Measurements from ENCODE around the gene GALK2. TPM values are rescaled to one million over a fixed set of nuclear protein-coding genes. Genes with fewer than 3 reads are reported as not detected.
"Not testable (repeated sequence)": the region's sequence is repeated elsewhere in the genome, so short reads cannot be mapped to it uniquely, and the experiment has no call there.

GALK2 gene
- total RNA-seq, 2 experiments from 2014 or later = 25.4 to 26.1 TPM

DNA sequence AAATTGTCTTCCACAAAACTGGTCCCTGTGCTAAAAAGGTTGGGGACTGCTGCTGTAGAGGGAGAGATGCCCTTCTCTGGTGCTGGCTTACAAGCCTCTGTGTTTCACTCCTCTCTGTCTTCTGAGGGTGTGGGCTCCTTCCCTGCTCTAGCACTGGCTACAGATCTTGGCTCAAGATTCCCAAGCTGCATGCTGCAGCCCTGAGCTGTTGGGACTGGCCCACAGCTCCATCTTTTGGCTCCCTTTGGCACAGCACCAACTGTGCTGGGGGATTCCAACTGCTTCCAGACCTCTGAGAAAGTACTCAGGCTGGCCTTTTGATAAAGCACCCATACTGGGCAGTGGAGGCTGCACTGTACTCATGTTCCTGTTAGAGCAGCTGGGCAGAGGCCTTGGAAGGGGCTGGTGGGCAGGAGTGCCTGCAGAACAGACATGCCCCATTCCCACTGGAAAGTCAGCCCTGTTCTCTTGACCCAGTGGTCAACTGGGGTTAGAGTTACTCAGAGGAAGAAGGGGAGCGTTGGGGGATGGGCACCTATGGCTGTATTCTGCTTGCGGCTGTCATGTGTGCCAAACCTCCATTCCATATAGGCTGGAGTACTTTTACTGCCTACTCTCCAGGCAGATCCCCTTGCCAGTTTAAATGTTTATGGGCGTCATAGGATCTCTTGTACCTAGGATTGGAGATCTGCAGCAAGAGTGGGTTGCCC lies 55.7 kb downstream of the GALK2 start:
- Mint-ChIP-seq H3K9me3 (peaks cover 19% of the 10 kb centered on the region), H3K36me3 (peaks cover 69% of the 10 kb centered on the region), H3K4me3 (no peak overlapping the region), H3K27me3 (no peaks in the 10 kb centered on the region), H3K27ac (no peak overlapping the region), H3K4me1 (peaks cover 17% of the 10 kb centered on the region)
- DNase-seq = no peak

DNA sequence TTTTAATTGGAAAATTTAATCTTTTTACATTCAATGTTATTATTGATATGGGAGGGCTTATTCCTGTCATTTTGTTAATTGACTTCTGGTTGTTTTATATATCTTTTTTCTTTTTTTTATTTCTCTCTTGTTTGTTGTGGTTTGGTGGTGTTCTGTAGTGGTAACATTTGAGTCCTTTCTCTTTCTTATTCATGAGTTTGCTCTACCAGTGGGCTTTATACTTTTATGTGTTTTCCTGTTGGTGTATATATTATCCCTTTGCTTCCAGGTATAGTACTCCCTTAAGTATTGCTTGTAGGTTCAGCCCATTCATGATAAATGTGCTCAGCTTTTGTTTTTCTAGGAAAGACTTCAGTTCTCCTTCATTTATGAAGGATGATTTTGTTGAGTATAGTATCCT lies 57.6 kb downstream of the GALK2 start:
- peaks cover 70% of the 10 kb centered on the region for H3K36me3 Mint-ChIP-seq
- H3K27ac Mint-ChIP-seq = peak overlapping the region; percentile 59
- peaks cover 13% of the 10 kb centered on the region for H3K9me3 Mint-ChIP-seq
- no peak for DNase-seq
- H3K27me3 Mint-ChIP-seq = no peaks in the 10 kb centered on the region
- peaks cover 17% of the 10 kb centered on the region for H3K4me1 Mint-ChIP-seq
- H3K4me3 Mint-ChIP-seq = no peak overlapping the region

DNA sequence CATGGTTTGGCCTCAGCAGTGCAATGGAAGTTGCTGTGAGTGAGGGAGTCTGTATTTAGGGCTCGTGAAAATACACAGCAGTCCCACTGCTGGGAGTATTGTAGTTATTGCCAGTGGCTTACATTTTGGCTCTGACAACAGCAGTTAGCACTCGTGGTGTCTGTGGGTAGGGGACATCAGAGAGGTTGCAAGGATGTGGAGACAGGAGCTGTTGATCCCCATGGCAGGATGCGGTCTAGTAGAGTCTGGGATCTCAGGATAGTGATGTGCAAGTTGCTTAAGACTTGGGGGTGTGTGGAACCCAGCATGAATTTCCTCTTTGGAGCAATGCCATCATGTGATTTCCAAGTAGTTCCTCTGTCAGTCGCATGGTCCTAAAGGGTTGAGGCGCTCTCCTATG lies 59.9 kb downstream of the GALK2 start:
- Mint-ChIP-seq H3K27ac (no peak overlapping the region), H3K27me3 (no peaks in the 10 kb centered on the region), H3K4me3 (no peak overlapping the region), H3K4me1 (peaks cover 20% of the 10 kb centered on the region), H3K9me3 (peaks cover 11% of the 10 kb centered on the region), H3K36me3 (peaks cover 75% of the 10 kb centered on the region)
- DNase-seq = no peak

DNA sequence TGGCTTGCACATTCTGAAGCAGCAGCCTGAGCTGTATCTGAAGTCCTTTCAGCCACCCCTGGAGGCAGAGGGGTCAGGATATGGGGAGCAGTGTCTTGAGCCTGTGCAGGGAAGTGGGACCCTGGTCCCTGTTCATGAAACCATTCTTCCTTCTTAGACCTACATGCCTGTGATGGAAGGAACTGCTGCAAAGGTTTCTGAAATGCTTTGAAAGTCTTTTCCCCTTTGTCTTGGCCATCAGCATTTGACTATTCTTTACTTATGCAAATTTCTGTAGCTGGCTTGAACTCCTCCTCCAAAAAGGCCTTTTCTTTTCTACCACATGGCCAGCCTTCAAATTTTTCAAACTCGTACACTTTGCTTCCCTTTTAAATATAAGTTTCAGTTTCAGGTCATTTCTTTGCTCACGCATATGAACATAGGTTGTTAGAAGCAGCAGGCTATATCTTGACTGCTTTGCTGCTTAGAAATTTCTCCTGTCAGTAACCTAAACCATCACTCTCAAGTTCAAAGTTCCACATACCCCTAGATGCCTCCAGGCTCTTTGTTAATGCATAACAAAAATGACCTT lies 62.3 kb downstream of the GALK2 start:
- Mint-ChIP-seq H3K9me3 (peaks cover 8% of the 10 kb centered on the region), H3K4me3 (no peak overlapping the region), H3K36me3 (peaks cover 58% of the 10 kb centered on the region), H3K27me3 (no peaks in the 10 kb centered on the region), H3K4me1 (peaks cover 25% of the 10 kb centered on the region), H3K27ac (no peak overlapping the region)
- DNase-seq = no peak

DNA sequence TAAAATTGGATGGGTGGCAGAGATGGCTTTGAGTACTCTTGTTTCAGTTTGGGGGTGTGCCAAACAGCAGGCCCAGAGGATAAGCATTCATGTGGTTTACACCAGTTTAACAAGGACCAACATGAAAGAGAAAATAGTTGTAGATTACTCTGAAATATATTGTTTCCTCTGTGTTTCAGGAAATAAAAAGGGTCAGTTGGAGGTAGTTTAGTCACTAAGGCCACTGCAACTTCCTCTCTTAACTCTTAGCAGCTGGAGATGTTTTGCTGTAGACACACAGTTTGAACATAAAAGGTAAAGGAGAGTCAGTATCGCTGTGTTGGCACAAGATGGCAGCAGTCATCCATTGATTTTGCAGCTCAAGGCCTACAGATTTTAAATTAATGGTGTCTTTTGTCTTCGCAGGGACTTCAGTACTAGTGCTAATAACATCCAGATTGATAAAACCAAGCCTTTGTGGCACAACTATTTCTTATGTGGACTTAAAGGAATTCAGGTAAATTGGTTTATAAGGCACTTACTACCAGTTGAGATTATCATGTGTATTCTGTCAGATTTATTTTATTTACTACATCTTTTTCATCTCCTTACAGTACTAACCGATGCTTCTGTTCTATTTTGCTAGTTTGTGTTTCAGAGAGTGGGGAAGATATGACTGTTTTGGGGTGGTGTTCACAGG lies 65.5 kb downstream of the GALK2 start:
- DNase-seq = peak; percentile 31
- Mint-ChIP-seq H3K4me3 (no peak overlapping the region), H3K27ac (no peak overlapping the region), H3K27me3 (no peaks in the 10 kb centered on the region), H3K36me3 (peaks cover 36% of the 10 kb centered on the region), H3K4me1 (peaks cover 13% of the 10 kb centered on the region), H3K9me3 (no peaks in the 10 kb centered on the region)

DNA sequence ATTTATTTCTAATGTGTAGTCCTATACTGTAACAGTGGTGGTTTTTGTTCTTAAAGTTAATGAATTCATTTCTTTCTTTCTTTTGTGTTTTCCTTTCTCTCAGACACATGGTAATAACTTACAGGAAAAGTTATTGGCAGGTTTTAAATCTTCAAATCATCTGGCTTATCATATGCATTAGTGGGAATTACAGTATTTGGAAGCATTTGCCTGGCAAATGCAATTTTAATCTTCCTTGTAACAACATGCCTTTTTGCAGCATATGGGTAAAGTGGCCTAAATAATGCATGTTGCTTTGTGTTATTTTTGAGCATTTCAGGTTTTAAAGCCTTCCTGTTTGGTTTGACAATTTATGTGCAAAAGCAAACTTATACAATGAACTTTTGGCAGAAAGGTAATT lies 66.8 kb downstream of the GALK2 start:
- Mint-ChIP-seq H3K36me3 (peaks cover 28% of the 10 kb centered on the region), H3K4me3 (no peak overlapping the region), H3K4me1 (peaks cover 13% of the 10 kb centered on the region), H3K9me3 (no peaks in the 10 kb centered on the region), H3K27me3 (no peaks in the 10 kb centered on the region), H3K27ac (no peak overlapping the region)
- no peak for DNase-seq

DNA sequence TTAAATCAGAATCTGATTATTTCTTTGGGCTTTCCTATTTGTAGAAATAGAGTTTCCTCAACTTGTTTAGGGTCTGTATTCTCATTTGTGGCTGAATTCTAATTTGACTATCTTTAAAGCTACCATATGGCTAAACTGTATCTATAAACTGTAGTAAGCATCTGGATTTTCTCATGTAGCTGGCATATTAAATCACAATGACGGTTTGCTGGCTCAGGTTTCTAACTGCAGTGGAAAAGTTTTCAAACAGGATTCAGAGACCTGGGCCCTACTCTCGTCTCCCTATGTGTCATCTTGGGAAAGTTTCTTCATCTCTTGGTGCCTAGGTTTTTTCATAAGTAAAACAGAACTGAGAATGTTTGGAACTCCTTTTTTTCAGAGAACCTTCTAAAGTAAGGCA lies 68.3 kb downstream of the GALK2 start:
- Mint-ChIP-seq H3K9me3 (no peaks in the 10 kb centered on the region), H3K4me1 (peaks cover 13% of the 10 kb centered on the region), H3K27ac (no peak overlapping the region), H3K36me3 (peaks cover 22% of the 10 kb centered on the region), H3K27me3 (no peaks in the 10 kb centered on the region), H3K4me3 (no peak overlapping the region)
- no peak for DNase-seq

DNA sequence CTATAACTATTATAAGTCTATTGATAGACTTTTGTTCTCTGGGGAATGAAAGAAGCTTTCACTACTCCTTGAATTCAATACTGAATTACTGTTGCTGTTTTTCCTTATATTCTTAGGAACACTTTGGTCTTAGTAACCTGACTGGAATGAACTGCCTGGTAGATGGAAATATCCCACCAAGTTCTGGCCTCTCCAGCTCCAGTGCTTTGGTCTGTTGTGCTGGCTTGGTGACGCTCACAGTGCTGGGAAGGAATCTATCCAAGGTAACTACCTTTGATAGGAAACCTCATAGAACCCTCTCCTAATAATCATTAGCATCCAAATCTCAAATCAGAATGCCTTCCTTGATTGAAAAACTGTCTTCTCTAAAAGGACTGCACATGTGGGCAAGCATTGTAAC lies 69.1 kb downstream of the GALK2 start:
- no peak for DNase-seq
- Mint-ChIP-seq H3K27ac (no peak overlapping the region), H3K4me1 (peaks cover 11% of the 10 kb centered on the region), H3K4me3 (no peak overlapping the region), H3K27me3 (no peaks in the 10 kb centered on the region), H3K36me3 (peaks cover 21% of the 10 kb centered on the region), H3K9me3 (no peaks in the 10 kb centered on the region)

DNA sequence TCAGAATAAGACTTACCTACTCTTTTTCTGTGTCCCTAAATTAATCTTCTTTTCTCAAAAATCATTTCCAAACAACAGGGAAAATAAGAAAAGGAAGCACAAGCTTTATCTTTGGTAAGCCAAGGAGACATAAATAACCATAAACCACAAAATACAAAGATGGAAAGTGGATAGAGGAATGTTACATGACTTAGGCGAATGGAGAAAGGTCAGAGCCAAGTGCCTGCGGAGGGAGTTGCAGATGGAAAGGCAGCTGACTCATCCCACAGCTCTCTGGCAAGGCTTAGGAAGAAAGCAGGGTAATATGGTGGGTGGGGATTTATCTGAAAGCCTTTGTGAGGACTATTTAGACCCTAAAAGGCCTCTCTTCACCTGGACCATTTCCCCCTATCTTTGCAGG lies 72.8 kb downstream of the GALK2 start:
- Mint-ChIP-seq H3K36me3 (peaks cover 48% of the 10 kb centered on the region), H3K4me1 (no peaks in the 10 kb centered on the region), H3K9me3 (peaks cover 2% of the 10 kb centered on the region), H3K27me3 (no peaks in the 10 kb centered on the region), H3K27ac (no peak overlapping the region), H3K4me3 (no peak overlapping the region)
- no peak for DNase-seq

DNA sequence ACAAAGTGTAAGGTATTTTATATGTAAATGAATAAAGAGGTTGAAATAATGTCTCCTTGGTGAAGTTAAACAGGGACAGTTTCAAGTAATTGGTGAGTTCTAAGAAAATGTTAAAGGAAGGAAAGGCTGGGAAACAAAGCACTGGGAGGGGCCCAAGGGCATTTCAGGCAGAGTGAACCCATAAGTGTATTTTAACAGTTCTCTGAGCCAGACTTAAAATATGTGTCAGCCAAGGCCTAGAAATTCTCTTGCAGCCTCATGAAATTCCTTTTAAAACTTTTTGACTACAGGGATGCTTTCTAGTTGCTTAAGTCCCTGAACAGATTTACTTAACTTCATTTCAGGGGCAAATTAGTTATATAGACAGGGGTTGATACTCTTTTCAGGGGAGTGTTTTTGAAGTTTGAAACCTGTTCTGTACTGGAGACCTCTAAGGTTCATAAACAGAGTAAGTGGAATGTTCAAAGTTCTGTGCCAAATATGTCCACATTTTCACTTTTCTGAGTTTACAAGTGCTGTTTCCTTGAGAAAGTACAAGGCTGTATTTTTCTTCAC lies 77.6 kb downstream of the GALK2 start:
- DNase-seq = no peak
- H3K9me3 Mint-ChIP-seq = peaks cover 18% of the 10 kb centered on the region
- H3K27ac Mint-ChIP-seq = no peak overlapping the region
- H3K36me3 Mint-ChIP-seq = peaks cover 81% of the 10 kb centered on the region
- no peaks in the 10 kb centered on the region for H3K27me3 Mint-ChIP-seq
- peaks cover 3% of the 10 kb centered on the region for H3K4me1 Mint-ChIP-seq
- H3K4me3 Mint-ChIP-seq = no peak overlapping the region

DNA sequence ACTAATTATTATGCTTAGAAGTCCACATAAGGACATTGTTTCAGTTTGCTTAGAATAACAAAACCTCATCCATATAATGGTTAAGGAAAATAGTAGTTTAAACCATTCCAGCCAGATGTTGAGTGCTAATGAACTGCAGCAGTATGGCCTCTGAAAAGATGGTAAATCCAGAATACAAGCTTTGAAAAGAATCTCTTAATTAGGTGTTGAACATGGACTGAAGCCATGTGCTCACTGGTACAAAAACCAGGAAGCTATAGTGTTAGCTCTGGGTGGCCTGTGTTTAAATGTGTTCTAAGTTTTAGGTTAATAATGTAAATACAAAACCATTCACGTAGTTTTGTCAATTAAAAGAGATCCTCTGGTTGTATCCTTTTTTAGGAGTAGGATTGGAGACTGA lies 78.2 kb downstream of the GALK2 start:
- H3K4me1 Mint-ChIP-seq = peaks cover 7% of the 10 kb centered on the region

DNA sequence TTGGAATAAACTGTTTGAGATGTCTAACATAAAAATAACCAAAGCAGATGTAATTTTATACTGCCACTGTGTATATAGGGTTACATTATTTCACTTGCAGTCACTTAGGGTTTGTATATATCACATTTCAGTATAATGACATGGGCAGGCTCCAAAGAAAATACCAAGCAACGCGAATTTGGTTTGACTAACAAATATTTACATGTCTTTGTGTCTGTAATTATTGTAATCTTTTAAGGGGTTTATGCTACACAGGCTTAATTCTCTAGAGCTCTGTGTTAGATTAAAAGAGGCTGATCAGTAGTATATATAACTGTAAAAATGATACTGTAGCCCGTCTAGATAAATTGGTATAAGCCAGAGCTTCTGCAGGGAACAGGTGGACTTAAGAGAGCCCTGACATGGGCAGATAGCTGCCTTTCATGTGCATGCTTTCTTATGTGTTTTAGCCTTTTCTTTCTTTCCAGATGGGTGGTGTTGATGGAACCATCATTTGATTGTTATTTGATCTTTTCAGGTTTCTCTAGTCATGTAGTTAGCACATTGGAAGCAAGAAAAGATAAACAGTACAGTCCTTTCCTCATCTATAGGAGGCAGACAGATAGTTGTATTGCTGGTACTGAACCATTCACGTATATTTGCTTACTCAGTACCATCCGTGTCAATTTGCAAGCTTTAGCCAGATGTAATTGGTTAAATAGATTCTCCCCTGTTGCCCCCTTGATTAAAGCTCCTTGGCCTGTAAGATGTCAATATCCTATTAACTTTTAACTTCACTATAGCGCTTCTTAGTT lies 86.1 kb downstream of the GALK2 start:
- Mint-ChIP-seq H3K27ac (no peak overlapping the region), H3K4me3 (no peak overlapping the region), H3K4me1 (peaks cover 4% of the 10 kb centered on the region), H3K36me3 (peaks cover 40% of the 10 kb centered on the region), H3K27me3 (no peaks in the 10 kb centered on the region), H3K9me3 (peaks cover 7% of the 10 kb centered on the region)
- DNase-seq = no peak

More for the DNA sequence above, 78.2 kb downstream of the GALK2 start:
- H3K4me3 Mint-ChIP-seq = no peak overlapping the region
- peaks cover 75% of the 10 kb centered on the region for H3K36me3 Mint-ChIP-seq
- no peak for DNase-seq
- peaks cover 18% of the 10 kb centered on the region for H3K9me3 Mint-ChIP-seq
- no peak overlapping the region for H3K27ac Mint-ChIP-seq
- no peaks in the 10 kb centered on the region for H3K27me3 Mint-ChIP-seq

DNA sequence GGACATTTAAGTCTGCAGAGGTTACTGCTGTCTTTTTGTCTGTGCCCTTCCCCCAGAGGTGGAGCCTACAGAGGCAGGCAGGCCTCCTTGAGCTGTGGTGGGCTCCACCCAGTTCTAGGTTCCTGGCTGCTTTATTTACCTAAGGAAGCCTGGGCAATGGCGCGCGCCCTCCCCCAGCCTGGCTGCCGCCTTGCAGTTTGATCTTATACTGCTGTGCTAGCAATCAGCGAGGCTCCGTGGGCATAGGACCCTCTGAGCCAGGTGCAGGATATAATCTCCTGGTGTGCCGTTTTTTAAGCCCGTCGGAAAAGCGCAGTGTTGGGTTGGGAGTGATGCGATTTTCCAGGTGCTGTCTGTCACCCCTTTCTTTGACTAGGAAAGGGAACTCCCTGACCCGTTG lies 95.1 kb downstream of the GALK2 start:
- H3K27me3 Mint-ChIP-seq, H3K9me3 Mint-ChIP-seq: not testable (repeated sequence)

DNA sequence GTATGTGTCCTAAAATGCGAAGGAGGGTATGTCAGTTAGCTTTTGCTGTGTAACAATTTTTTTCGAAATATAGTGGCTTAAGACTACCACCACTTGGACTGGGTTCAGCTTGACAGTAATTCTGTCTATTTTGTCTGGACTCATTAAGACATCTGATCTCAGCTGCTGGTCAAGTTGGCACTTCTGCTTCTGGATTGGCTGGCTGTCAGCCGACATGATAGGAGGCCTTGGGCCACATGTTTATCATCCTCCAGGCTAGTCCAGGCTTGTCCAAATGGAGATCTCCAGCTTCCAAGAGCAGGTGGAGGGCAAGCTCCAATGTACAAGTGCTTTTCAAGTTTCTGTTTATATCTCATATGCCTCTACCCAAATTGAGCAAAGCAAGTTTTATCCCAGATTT lies 95.9 kb downstream of the GALK2 start:
- Mint-ChIP-seq H3K4me3 (no peak overlapping the region), H3K27ac (no peak overlapping the region), H3K36me3 (peaks cover 24% of the 10 kb centered on the region), H3K9me3 (peaks cover 5% of the 10 kb centered on the region), H3K27me3 (no peaks in the 10 kb centered on the region), H3K4me1 (peaks cover 6% of the 10 kb centered on the region)
- no peak for DNase-seq

More for the DNA sequence above, 95.1 kb downstream of the GALK2 start:
- H3K36me3 Mint-ChIP-seq = peaks cover 22% of the 10 kb centered on the region
- H3K27ac Mint-ChIP-seq, DNase-seq, H3K4me1 Mint-ChIP-seq, H3K4me3 Mint-ChIP-seq: not testable (repeated sequence)

All from activated naive CD8-positive, alpha-beta T cell treated with anti-CD3 and anti-CD28 coated beads for 36 hours (primary cell).